GM19238 (cell line): ENCODE measurements around the gene AEBP1.

ENCODE experiments used
- DNase-seq: peaks from one replicate; pipeline ENCODE4 v3.0.0; 2011; ENCODE audit warnings: low spot score; ENCODE audit not compliant: insufficient read length

AEBP1 gene

DNA sequence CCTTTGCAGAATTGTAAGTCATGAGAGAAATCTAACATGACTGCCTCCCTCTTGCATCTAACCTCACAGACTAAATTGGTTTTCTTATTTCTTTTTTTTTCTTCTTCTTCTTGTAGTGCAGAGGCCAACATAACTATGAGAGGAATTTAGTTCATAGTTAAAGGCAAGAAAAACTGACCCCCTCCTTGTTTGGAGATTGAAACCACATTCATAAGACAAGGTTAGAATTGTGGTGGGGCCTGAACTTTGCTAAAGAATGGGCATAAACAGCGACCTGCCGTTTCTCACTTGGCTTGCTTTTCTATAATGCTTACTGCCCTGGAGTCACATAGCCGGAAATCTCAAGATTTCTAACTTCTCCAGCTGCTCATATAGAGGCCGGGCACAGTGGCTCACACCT, 19.4 kb upstream of the AEBP1 start:
- DNase-seq: no peak

DNA sequence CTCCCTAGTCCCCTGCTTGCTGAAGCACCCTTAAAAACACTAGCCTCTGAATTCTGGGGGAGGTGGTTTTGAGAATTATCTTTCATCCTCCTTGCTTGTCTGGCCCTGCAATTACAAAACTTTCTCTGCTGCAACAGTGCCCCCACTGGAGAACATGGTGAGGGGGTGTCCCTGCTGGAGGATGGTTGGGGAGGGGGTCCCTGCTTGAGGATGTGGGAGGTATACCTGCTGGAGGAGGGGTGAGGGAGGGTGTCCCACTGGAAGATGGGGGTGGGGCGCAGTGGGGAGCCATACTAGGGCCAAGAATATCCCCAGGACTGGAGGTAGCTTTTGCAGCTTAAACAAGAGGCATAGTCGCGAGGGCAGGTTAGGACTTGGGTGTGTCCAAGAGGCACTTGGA, 18.6 kb upstream of the AEBP1 start:
- no peak for DNase-seq

DNA sequence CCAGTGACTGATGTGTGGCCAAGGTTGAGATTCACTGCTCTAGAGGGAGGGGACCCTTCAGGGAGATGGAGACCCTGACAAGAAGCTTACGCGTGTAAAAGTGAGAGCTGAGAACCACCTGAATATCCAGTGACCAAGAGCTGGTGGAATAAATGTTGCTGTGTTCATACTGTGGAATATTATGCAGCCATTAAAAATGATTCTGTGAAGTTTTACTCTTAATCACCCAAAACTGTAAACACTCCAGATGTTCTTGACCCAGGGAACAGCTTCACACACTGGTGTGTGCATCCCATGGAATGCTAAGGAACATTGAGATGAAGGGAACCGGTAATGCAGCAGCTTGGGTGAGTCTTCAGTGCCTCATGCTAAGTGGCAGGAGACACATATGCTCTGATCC, 17.5 kb upstream of the AEBP1 start:
- DNase-seq: no peak

DNA sequence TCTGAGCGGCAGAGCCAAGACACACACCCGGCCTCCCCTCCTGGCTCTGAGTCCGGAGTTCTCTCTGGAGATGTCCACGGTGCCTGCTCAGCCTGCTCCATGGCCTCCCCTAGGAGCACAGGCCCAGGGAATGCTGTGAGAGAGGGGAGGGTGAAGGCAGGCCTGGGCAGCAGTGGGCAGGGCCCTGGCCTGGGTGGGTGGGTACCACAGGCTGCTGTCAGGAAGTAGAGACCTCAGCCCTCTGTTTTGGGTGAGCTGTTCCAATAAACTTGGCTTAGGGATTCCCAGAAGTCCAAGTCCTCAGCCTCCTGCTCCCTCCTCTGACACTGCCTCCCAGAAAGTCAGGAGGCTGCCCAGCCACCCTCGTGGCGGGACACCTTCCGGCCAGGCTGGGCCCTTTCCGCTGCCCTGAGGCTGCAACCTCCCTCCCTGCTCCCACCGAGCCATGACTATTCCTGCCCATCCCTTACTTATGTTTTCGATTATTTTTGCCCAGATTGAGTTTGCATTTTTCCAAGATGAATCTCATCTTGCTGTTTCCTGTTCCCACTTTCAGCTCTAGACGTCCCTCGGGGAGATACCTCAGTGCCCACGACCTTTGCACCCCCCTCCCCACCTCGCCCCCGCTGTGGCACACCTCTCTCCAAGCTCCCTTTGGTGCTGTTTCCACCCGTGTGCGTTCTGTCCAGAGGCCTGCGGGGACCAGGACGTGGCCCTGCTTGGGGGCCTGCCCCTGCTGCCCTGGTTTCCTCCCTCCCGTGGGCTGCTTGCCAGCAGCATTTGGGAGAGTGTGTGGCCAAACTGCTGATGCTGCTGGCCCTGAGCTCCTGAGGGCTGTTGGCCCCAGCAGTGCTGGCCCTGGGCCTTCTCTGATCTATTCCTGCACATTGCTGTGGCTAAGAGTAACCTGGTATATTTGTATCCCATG, 16.0 kb upstream of the AEBP1 start:
- no peak for DNase-seq

DNA sequence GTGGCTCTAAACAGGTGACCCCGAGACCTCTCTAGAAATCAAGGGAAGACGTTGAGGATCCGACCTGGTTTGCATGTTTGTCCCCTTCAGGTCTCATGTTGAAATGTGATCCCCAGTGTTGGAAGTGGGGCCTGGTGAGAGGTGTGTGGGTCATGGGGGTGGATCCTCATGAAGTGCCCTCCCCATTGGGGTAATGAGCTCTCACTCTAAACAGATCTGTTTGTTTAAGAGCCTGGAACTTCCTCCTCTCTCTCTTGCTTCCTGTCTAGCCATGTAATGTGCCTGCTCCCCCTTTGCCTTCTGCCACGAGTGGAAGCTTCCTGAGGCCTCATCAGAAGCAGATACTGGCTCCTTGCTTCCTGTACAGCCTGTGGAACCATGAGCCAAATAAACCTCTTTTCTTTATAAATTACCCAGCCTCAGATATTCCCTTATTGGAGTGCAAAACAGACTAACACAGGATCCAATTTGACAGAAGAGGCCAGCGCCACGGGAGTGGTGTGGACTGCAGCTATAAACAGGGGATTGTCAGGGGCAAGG, 11.0 kb upstream of the AEBP1 start:
- DNase-seq: no peak

DNA sequence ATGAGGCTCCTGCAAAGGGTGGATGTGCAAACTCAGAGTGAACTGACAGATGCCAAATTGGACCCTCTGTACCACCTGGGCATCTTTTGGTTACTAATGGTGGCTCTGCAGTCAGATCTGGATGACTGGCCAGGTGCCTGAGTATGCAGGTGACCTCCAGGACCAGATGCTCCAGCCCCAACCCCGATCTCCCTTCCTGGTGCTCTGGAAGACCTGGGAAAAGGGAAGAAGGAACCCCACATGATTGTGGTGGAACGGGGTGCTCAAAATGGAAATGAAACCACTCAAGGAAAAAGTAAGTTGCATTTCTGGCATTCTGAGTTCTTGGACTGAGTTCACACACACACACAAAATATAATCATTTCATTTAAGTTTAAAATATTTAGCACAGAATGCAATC, 9.8 kb upstream of the AEBP1 start:
- no peak for DNase-seq

DNA sequence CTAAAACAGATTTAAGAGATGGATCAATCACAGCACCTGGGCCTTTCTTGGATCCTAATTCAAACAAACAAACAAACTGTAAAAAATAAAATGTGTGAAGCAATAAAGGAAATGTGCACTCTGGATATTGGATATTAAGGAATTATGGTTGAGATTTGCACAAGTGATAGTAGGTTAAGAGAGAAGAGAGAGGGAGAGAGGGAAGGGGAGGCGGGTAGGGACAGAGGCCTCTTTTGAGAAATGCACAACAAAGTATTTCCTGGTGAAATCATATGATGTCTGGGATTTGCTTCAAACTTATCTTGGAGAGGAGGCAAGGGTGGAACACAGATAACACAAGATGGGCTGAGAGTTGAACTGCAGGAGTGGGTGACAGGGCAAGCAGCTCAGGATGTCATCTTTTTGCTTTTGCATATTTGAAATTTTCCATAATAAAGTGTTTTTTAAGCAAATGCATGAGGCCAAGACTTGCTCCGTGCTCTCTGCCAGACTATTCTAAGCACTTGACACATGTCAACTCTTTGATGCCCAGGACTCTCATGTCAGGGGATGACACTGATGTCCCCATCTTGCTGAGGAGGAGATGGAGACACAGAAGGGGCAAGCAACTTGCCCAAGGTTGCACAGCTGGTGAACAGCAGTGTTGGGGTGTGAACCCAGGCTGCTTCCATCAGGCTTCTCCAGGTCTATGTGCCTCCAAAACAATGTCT, 9.1 kb upstream of the AEBP1 start:
- no peak for DNase-seq

DNA sequence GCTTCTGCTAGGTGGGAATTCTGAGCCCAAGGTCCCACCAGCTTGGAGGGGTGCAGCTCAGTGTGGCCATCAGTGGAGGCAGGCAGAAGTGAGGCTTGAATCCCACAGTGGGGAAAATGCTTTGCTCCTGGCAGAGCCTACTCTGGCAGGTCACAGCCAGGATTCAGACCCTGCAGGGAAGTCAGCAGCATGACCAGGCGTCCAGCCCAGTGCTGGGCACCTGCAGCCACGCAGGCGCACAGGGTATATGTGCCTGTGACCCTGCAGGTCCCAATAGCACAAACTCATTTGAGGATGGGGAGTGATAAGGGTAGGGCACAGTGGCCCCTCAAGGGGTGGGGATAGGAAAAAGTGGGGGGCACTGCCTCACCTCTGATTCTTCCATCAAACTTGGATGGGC, 8.4 kb upstream of the AEBP1 start:
- DNase-seq: no peak

DNA sequence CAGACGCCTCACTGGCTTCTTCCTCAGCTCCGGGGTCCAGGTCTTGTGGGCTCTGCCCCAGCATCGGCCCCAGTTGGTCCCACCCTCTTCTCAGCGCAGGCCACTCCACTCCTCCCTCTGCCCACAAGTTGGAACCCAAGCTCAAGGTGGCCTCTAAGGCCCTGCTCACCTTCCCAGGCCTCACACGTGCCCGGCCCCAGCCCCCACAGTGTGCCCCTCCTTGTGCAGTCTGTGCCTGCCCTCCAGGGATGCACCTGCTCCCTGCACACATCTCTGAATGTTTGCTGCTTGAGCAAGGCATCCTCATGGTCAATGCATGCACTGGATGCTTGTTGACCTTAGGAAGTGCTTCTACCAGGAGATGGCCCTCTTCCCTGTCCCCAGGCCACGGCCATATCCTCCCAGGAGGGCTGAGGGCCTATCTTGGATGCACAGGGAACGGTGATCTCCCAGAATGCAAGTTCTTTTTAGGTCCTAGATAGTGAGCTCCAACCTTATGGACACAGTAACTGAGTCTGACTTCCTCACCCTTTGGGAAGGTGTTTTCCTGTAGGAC, 7.7 kb upstream of the AEBP1 start:
- no peak for DNase-seq

DNA sequence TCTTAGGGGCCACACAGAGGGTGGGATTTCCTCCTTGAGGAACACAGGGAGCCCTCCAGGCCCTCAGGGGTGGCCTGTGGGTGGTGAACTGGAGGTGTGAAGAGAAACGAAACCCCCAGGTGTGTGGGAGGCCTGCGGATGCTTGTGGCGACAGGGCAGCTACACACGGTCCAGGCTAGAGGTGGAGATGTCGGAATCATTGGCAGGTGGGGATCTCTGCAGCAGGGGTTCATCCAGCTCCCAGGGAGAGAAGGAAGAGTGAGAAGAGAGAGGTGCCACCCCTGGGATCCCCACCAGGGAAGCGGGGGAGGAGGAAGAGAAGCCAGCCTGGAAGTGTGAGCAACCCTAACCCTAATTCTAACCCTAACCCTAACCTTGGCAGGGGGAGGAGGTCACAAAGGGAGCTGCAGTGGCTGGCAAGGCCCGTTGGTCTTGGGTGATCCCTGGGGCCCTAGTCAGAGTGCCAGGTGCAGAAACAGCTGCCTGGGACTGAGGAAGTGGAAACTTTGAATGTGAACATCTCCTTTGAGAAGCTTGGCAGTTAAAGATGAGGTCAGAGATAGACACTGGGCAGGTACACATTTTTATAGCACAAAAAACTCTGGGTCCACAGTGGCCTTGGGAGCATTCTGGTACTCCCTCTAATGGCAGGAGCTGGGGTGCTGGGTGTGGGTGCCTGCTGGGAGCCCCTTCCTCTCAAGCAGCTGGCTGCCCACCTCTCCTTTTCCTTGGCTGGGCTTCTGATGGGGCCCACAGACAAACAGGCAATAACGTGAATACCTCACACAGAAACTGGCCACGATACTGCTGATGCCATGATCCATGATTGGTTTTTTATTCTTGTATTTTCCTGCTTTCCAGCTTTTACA, 6.8 kb upstream of the AEBP1 start:
- DNase-seq: no peak

DNA sequence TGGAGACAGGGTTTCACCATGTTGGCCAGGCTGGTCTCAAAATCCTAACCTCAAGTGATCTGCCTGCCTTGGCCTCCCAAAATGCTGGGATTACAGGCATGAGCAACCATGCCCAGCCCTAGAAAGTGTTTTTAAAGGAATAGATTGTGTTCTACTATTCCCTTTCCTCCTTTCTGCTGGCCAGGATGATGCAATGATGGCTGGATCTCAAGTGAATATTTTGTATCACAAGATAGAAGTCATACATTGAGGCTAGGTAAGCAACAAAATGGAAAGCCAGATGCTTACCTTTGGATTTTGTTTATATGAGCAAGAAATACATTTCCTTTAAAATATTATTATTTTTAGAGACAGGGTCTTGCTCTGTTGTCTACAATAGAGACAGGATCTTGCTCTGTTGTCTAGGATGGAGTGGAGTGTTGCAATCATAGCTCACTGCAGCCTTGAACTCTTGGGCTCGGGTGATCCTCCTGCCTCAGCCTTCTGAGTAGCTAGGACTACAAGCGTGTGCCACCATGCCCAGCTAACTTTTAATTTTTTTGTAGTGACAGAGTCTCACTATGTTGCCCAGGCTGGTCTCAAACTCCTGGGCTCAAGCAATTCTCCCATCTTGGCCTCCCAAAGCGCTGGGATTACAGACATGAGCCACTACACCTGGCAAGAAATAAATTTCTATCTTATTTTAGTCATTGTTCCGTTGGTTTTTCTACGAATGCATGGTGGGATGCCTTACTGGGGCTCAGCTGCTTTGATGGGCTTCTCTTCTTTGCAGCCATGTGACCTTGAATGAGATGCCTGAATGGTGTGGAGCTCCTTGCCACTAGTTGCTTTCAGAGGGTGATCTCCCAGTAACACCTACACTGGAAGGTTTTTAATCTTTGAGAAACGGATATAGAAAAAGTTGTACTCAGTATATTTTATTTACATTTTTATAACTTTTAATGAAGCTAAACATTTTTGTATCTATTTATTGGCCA, 5.8 kb upstream of the AEBP1 start:
- DNase-seq: no peak

DNA sequence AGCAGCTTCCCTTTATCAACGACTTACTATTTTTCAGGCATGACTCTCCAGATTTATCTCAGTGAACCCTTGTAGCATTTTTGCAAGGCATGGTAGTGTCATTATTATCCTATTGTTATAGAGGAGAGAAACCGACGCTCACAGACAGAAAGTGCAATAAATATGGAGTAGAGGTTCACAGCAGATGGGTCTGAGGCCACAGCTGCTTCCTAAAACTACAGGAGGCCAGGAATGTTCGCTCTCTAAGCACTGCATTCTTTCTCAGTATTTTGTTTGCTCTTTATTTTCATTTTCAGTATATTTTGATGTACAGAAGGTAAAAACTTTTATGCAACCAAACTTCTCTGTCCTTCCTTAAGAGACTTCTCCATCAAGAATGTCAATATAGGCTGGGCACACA, 4.5 kb upstream of the AEBP1 start:
- DNase-seq: no peak

DNA sequence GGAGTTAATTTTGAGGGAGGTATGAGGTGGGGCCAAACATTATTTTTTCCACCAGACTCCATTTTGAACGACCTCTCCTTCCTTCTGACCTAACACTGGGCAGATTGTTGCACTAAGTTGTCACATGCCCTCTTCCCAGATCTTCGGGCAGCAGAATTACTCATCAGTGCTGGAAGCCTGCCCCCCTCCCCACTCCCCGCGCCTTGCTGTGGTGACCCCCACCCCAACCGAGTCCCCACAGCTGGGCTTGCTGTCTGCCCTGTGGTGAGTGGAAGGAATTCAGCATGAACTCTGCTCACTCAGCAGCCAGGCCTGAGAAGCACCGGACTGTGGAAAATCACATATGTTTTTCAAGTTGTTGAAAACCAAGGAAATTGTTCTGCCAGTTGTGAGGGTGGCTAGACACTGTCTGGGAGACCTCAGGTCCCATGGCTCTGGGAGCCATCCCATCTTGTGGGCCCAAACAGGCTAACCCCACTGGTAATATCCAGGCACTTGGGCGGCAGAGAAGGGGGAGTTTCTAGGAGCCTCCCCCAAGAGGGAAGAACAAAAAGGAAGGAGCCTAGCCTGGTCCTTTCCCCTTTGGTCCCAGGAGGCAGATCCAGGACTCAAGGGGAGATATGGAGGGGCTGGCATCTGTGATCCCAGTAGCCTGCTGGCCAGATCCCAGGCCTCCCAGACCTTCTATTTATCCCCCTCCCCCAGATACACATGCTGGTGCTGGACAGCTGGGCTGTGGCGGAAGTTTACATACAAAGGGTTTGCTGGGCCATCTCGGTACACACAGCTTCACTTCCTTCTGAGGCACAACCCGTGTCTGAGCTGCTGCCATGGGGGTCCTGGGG, 3.5 kb upstream of the AEBP1 start:
- no peak for DNase-seq

DNA sequence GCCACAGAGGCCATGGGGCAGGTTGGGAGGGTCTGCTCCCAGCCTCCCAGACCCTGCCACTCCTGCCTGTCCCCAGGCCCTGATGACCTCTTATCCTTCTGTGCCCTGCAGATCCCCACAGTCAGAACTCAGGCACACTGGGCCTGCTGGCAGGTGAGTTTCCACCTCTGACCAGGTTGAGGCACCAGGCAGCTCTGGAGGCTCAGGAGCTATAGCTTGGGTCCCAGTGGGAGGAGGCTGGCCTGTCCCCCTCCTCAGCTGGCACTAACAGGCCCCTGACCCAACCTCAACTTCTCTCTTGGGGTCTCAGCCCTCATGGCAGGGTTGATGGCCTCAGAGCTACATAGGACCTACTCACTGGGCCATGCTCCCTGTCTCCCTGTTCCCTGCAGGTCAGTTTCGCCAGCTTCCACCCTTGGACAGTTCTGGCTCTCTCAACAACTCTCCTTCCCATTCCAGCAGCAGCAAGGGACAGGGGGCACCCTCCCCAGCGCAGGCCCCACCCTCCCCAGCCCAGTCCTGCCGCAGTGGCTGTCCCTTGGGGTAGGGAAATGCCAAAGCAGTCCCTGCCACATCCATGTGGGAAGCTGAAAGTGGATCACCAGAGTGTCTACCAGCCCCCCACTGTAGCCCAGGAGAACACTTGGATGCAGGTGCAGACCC, 2.7 kb upstream of the AEBP1 start:
- no peak for DNase-seq

DNA sequence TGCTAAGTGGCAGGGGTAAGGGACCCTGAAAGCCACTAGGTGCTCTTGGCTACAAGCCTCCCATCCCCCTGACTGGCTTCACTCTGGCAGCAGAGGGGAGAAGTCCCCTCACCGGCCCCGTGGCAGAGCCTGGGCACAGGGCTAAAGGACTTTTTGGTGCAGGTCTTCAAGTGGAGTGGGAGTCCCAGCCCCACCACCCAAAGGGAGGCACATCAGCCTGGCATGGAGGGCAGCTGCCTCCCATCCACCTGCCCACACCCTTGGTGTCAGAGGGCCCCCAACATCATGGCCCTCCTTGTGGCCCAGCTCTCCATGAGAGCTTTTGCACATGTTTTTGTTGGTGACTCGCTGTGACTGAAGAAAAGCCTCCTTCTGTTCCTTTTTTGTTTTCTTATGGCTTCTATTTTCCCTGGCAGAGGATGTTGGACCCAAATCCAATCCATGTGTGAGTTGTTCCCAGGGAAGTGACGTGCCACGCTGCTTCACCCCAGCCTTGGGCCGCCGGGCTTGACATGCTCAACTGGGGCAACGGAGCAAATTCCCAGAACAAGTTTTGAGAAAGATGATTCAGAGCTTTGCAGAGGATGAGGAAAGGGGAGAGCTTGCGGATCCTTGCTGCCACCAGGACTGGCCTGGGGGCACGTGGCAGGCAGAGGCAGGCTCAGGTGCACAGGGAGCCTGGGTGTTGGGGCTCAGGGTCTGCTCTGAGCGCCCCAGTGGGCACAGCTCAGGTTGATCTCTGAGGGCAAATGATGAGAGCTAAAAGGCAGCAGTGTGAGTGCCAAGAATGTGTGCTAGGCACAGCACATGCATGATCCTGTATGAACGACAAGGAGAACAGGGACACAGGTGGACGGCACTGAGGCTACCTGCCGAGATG, 1.9 kb upstream of the AEBP1 start:
- DNase-seq: no peak

DNA sequence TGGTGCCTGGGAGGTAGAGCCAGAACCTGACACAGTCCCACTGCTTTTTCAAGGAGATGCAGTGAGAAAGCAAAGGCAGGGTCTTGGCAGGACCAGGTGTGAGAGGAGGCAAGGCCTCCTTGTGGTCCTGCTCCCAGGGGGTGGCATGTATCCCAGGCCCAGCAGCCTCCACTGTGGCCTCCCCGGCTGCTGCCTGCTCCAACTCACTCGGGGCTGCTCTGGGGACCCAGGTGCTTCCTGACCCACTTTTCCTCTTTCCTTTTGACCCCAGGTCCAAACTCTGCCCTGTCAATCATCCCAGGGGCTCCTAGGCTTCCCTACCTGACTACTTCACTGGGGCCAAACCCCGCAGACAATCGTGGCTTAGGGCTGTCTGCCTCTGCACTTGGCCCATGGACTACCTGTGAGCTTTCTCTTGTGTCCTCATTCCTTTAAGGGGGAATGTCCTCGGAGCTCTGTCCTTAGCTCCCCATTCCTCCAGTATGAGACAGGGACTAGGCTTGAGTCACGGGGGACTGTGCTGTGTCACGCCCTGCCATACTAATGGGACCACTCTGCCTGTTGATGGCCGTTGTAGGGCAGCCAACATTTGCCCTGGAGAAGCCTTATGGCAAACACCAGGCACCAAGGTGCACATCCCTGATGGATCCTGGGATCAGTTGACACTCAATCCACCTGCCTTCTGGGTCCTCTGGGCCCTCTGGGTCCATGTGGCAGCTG, 1.1 kb upstream of the AEBP1 start:
- DNase-seq: no peak

DNA sequence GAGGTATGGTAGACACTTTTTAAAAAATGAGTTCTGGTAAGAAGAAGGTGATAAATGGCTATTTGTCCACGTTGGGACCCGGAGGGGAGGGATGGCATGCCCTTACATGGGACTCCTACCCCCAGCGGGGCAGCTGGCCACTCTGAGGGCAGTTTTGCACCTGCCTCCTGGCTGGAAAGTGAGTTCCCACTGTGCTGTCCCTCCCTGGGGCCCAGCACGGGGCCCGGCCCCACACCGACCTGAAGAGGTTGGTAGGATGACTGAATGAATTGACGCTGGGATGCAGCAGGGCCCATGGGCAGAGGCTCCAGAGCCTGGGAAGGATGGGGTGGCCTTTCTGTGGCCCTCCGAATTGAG, 601 bp upstream of the AEBP1 start:
- no peak for DNase-seq
